Eye (tissue), 1 donor: ENCODE data around the gene UBE2N.
"Not testable (repeated sequence)": the region's sequence is repeated elsewhere in the genome, so short reads cannot be mapped to it uniquely, and the experiment has no call there.

Experiments used
- DNase-seq: peaks from one replicate; pipeline ENCODE4 v3.0.0-alpha.2; 2015

Gene UBE2N

GRCh38 chr12:93409343-93410187 is 32.2 kb downstream of the UBE2N start:
- DNase-seq, result not testable (repeated sequence)

GRCh38 chr12:93408813-93409212 is 32.9 kb downstream of the UBE2N start:
- DNase-seq, result no peak

- DNase-seq, result no peak
These were observed 33.8 kb downstream of the UBE2N start for GRCh38 chr12:93407963-93408283.

GRCh38 chr12:93407054-93407962 is 34.4 kb downstream of the UBE2N start:
- DNase-seq, result no peak

- DNase-seq, result no peak
These were observed 36.5 kb downstream of the UBE2N start for GRCh38 chr12:93404961-93405849.

- no peak for DNase-seq
These were observed 37.6 kb downstream of the UBE2N start for GRCh38 chr12:93403988-93404803.

GRCh38 chr12:93402333-93403311 is 39.1 kb downstream of the UBE2N start:
- DNase-seq, result no peak

GRCh38 chr12:93399183-93399863 is 42.4 kb downstream of the UBE2N start:
- not testable (repeated sequence) for DNase-seq

GRCh38 chr12:93397412-93397811 is 44.3 kb downstream of the UBE2N start:
- no peak for DNase-seq

GRCh38 chr12:93393425-93393824 is 48.3 kb downstream of the UBE2N start:
- no peak for DNase-seq

GRCh38 chr12:93390549-93391297 is 51.0 kb downstream of the UBE2N start:
- no peak for DNase-seq

GRCh38 chr12:93390031-93390430 is 51.7 kb downstream of the UBE2N start:
- DNase-seq, result no peak

GRCh38 chr12:93387780-93388179 is 54.0 kb downstream of the UBE2N start:
- DNase-seq, result no peak

GRCh38 chr12:93381976-93382437 is 59.7 kb downstream of the UBE2N start:
- not testable (repeated sequence) for DNase-seq

- DNase-seq, result peak; percentile 35
These were observed 60.4 kb downstream of the UBE2N start for GRCh38 chr12:93381161-93381975.

GRCh38 chr12:93380480-93381121 is 61.1 kb downstream of the UBE2N start:
- peak; percentile 63 for DNase-seq

- peak; percentile 56 for DNase-seq
These were observed 61.8 kb downstream of the UBE2N start for GRCh38 chr12:93379981-93380361.
